Muscle layer of duodenum (tissue), 2 donors: ENCODE results near the gene DENND6B.

Experiments used
- H3K27ac ChIP-seq: one replicate; pipeline ENCODE4 v1.7.0; 2013; ENCODE audit warnings: mild to moderate bottlenecking, low read length
- H3K27me3 ChIP-seq: one replicate; pipeline ENCODE4 v1.7.0; 2013; ENCODE audit warnings: low read depth, mild to moderate bottlenecking, control low read depth, low read length
- H3K36me3 ChIP-seq, 2 donors: one replicate each; pipeline ENCODE4 v1.7.0; 2013; ENCODE audit warnings: low read length in 2 of 2, control low read depth in 1 of 2, mild to moderate bottlenecking in 1 of 2; ENCODE audit not compliant: insufficient read depth in 2 of 2, control insufficient read depth in 1 of 2
- H3K4me1 ChIP-seq, 2 donors: one replicate each; pipeline ENCODE4 v1.7.0; 2013; ENCODE audit warnings: low read length in 2 of 2, mild to moderate bottlenecking in 2 of 2, control low read depth in 1 of 2, moderate library complexity in 1 of 2; ENCODE audit not compliant: insufficient read depth in 2 of 2, control insufficient read depth in 1 of 2
- H3K4me3 ChIP-seq, 2 donors: one replicate each; pipeline ENCODE4 v1.7.0; 2013; ENCODE audit warnings: low read length in 2 of 2, low read depth in 1 of 2, mild to moderate bottlenecking in 1 of 2
- H3K9me3 ChIP-seq, 2 donors: one replicate each; pipeline ENCODE4 v1.7.0; 2013; ENCODE audit warnings: low read length in 2 of 2, control low read depth in 1 of 2, mild to moderate bottlenecking in 1 of 2; ENCODE audit not compliant: control insufficient read depth in 1 of 2
- donor health status: healthy.

Gene DENND6B

DNA sequence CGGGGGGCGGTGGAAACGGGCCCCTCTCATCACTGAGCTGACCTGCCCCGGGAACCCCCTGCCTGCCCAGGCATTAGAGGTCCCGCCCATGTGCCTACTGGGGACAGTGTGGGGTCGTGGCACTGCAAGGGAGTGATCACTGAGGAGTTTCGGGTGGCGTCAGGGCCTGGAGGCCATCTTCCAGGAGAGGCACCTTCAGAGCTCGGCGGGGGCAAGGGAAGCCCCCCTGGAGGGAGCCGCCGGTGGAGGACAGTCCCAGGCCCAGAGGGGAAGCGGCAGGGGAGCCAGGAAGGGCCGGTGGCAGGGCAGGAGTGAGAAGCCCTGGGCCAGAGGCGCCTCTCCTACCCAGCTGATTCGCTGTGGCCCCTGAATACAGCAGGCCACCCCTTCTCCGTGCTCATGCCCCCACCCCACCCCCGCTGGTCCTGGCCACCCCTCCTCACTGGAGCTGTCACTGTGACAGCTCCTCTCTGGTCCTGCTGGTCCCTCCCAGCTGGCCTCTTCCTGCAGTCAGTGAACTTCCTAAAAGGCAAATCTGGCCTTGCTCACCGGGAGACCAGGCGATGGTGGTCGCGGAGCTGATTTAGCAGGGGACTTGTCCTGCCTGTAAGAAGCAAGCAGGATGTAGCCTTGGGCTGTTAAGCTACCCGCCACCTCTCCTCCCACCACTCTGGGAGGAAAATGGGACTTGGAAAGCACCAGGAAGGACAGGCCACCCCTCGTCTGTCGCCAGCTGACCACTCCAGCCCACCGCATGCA is 54.6 kb downstream of the DENND6B start:
- no peaks in the 10 kb centered on the region for H3K9me3 ChIP-seq
- peaks cover 0 to 21% of the 10 kb centered on the region in 2 donors for H3K36me3 ChIP-seq
- no peak overlapping the region for H3K4me3 ChIP-seq
- H3K27ac ChIP-seq = no peak overlapping the region
- H3K4me1 ChIP-seq = peaks cover 0 to 51% of the 10 kb centered on the region in 2 donors
- no peaks in the 10 kb centered on the region for H3K27me3 ChIP-seq

GRCh38 chr22:50271519-50271970 is 55.3 kb downstream of the DENND6B start:
- Histone ChIP-seq H3K27ac (no peak overlapping the region), H3K9me3 (no peaks in the 10 kb centered on the region), H3K4me3 (peak overlapping the region in 1 of 2 donors; percentile 57), H3K4me1 (peaks cover 0 to 57% of the 10 kb centered on the region in 2 donors), H3K36me3 (peaks cover 0 to 15% of the 10 kb centered on the region in 2 donors), H3K27me3 (no peaks in the 10 kb centered on the region)

DNA sequence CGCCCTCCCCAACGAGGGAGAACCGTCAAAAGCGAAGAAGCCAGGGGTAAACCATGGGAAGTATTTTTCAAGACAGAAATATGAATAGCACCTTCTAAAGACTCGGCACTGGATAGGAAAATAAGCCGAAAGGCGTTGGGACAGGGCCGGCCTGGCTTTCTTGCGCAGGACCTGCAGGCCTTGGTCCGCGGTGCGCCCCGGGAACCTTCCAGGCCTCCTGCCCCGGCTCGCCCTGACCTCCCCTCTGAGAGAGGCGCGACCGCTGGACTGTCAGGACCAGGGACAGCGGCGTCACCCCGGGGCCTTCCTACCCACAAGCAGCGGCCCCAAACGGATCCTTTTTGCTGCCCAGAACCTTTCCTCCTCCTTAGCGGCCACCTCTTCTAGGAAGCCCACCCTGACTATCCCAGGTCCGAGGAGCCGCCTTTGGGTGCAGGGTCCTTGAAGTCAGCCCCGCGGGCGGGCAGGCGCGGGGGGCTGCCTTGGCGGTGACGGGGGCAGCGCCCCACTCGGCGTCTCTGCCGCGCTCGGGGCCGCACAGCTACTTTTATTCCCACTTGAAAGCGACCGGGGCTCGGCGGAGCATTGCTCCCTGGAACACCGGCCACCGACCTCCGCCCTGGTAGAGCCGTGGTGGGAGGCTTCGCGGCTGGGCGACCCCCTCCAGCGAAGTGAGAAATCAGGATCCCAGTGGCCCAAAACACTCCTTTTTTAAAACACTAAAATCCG is 56.0 kb downstream of the DENND6B start:
- Histone ChIP-seq H3K4me1 (peaks cover 0 to 57% of the 10 kb centered on the region in 2 donors), H3K9me3 (no peaks in the 10 kb centered on the region), H3K27me3 (no peaks in the 10 kb centered on the region), H3K27ac (no peak overlapping the region), H3K4me3 (peak overlapping the region; percentile 26 to 57), H3K36me3 (peaks cover 0 to 8% of the 10 kb centered on the region in 2 donors)

- peaks cover 0 to 57% of the 10 kb centered on the region in 2 donors for H3K4me1 ChIP-seq
- no peaks in the 10 kb centered on the region for H3K9me3 ChIP-seq
- H3K4me3 ChIP-seq = peak within 1 kb of the TSS; percentile 26 to 57
- no peak within 1 kb of the TSS for H3K27ac ChIP-seq
- no peaks in the 10 kb centered on the region for H3K27me3 ChIP-seq
- H3K36me3 ChIP-seq = peaks cover 0 to 3% of the 10 kb centered on the region in 2 donors
Observed at GRCh38 chr22:50269970-50270665, 56.7 kb downstream of the DENND6B start, which contains the start of gene MAPK11. MAPK11 (minus strand) TSS chr22:50270380; CDS start chr22:50270292, 88 bp downstream.

DNA sequence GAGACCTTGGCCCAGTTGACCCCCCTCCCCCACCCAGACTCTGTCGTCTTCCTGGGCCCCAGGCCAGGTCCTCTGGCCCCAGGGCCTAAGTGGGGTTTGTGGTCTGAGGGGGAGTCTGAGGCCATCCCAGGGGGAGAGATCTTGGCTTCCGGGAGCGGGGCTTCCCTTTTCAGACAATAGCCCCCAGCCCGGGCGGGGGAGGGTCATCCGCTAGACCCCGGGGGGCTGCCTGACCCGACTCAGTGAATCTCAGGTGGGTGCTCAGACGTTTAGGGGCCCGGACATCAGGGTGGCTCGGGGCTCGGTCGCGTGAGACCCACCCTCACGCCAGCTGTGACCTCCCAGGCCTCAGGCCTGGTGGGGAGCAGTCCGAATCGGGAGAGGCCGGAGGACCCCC is 57.2 kb downstream of the DENND6B start:
- H3K27ac ChIP-seq = no peak overlapping the region

DNA sequence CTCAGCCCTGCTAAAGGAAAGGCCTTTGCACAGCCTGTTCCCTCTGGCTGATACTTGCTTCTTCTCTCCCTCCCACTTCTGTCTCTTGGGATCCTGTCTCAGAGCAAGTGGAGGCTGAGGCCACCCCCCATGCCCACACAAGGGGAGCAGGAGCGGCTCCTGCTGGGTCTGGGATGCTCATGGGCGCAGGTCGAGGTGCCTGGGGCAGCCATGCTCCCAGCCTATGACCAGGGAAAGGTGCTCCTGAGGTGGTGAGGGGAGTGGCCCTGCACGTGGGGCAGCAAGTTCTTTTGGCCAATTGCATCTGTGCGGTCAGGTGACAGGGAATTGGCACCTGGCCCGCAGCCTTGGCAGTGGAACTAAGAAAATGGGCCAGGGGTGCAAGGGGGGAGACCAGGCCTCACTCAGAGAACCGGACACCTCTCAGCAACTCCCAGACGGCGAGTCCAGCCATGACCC is 58.1 kb downstream of the DENND6B start:
- peaks cover 0 to 57% of the 10 kb centered on the region in 2 donors for H3K4me1 ChIP-seq
- H3K4me3 ChIP-seq = peak overlapping the region in 1 of 2 donors; percentile 16
- H3K9me3 ChIP-seq = no peaks in the 10 kb centered on the region
- H3K36me3 ChIP-seq = no peaks in the 10 kb centered on the region
- H3K27me3 ChIP-seq = no peaks in the 10 kb centered on the region
- no peak overlapping the region for H3K27ac ChIP-seq

More for the DNA sequence above, 57.2 kb downstream of the DENND6B start:
- no peaks in the 10 kb centered on the region for H3K36me3 ChIP-seq
- no peaks in the 10 kb centered on the region for H3K9me3 ChIP-seq
- peak overlapping the region in 1 of 2 donors; percentile 56 for H3K4me3 ChIP-seq
- peaks cover 0 to 57% of the 10 kb centered on the region in 2 donors for H3K4me1 ChIP-seq
- no peaks in the 10 kb centered on the region for H3K27me3 ChIP-seq

- peaks cover 4% of the 10 kb centered on the region for H3K27me3 ChIP-seq
- H3K4me3 ChIP-seq = peak overlapping the region in 1 of 2 donors; percentile 50
- H3K36me3 ChIP-seq = no peaks in the 10 kb centered on the region
- peaks cover 0 to 55% of the 10 kb centered on the region in 2 donors for H3K4me1 ChIP-seq
- H3K27ac ChIP-seq = no peak overlapping the region
- H3K9me3 ChIP-seq = no peaks in the 10 kb centered on the region
Observed at GRCh38 chr22:50267591-50268390, 59.0 kb downstream of the DENND6B start.

- Histone ChIP-seq H3K9me3 (no peaks in the 10 kb centered on the region), H3K4me3 (peak overlapping the region in 1 of 2 donors; percentile 50), H3K27ac (no peak overlapping the region), H3K27me3 (peaks cover 12% of the 10 kb centered on the region), H3K36me3 (no peaks in the 10 kb centered on the region), H3K4me1 (peaks cover 0 to 57% of the 10 kb centered on the region in 2 donors)
Observed at GRCh38 chr22:50266994-50267393, 59.8 kb downstream of the DENND6B start.

GRCh38 chr22:50264946-50265669 is 61.7 kb downstream of the DENND6B start:
- peaks cover 0 to 53% of the 10 kb centered on the region in 2 donors for H3K4me1 ChIP-seq
- no peak overlapping the region for H3K27ac ChIP-seq
- no peaks in the 10 kb centered on the region for H3K36me3 ChIP-seq
- peaks cover 12% of the 10 kb centered on the region for H3K27me3 ChIP-seq
- no peaks in the 10 kb centered on the region for H3K9me3 ChIP-seq
- no peak overlapping the region for H3K4me3 ChIP-seq
